ENCODE data around the gene SEZ6L. TPM values are rescaled to one million over a fixed set of nuclear protein-coding genes. Genes with fewer than 3 reads are reported as not detected.

The SEZ6L gene
- total RNA-seq, 1 donor from 2014 or later, result 2.3 TPM

DNA sequence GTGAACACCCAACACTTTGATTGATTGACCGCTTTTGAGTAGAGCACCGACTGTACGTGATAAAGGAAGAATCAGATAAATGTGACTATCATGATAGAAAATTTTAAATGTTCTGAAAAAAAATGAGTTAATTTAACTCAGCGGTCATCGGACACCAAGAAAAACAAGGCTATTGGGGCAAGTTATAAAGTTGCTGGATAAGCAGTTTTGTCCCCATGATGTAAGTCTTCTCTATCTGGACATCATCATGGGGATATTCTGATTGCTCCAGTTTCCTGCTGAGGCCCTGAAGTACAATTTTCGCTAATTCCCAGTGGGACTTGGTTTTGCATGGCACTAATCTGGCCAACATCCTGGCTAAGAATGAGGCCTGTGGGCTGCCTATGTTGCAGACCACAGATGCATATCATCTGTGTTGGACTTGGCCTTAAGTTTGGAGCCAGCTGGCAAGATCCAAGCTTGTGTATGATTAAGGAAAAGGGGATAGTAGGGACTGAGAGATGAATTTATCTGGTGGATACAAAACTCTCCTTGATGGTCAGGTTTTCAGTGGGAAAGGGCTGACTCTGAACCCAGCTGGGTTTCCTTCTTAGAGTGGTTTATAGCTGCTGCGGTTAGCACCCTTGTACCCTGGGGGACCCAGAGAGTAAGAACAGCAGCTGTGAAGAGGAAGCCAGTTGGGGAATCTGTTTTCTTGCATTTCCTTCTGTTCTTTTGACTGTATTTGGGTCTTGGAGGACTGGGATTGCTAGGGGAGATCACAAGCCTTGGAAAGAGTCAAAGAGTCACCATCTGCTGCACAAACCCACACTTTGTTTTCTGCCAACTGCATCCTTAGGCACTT, 118.3 kb downstream of the SEZ6L start:
- Histone ChIP-seq H3K4me2 (ENCODE audit: low read length) (no peak overlapping the region), H3K27me3 (ENCODE audit: insufficient read depth, low read length) (no peaks in the 10 kb centered on the region), H2AFZ (ENCODE audit: low read depth, low read length) (no peak overlapping the region), H3K4me3 (ENCODE audit: insufficient read depth, low read depth, low read length) (no peak overlapping the region), H3K9ac (ENCODE audit: low read length) (no peak overlapping the region), H3K36me3 (ENCODE audit: insufficient read depth, low read length) (no peaks in the 10 kb centered on the region), H3K27ac (ENCODE audit: low read depth, low read length) (no peak overlapping the region), H4K20me1 (ENCODE audit: insufficient read depth, low read length) (no peaks in the 10 kb centered on the region), H3K9me3 (ENCODE audit: insufficient read depth, low read depth, low read length) (no peaks in the 10 kb centered on the region), H3K4me1 (ENCODE audit: insufficient read depth, low read length) (no peaks in the 10 kb centered on the region), H3K79me2 (ENCODE audit: insufficient read depth, low read length) (no peaks in the 10 kb centered on the region)
- H3K36me3 Mint-ChIP-seq (ENCODE audit: low read depth, unreplicated experiment), result no peaks in the 10 kb centered on the region
- H3K4me3 Mint-ChIP-seq (ENCODE audit: unreplicated experiment), result no peak overlapping the region
- H3K27ac Mint-ChIP-seq (ENCODE audit: unreplicated experiment), result no peak overlapping the region
- TF ChIP-seq, protein P1, sequence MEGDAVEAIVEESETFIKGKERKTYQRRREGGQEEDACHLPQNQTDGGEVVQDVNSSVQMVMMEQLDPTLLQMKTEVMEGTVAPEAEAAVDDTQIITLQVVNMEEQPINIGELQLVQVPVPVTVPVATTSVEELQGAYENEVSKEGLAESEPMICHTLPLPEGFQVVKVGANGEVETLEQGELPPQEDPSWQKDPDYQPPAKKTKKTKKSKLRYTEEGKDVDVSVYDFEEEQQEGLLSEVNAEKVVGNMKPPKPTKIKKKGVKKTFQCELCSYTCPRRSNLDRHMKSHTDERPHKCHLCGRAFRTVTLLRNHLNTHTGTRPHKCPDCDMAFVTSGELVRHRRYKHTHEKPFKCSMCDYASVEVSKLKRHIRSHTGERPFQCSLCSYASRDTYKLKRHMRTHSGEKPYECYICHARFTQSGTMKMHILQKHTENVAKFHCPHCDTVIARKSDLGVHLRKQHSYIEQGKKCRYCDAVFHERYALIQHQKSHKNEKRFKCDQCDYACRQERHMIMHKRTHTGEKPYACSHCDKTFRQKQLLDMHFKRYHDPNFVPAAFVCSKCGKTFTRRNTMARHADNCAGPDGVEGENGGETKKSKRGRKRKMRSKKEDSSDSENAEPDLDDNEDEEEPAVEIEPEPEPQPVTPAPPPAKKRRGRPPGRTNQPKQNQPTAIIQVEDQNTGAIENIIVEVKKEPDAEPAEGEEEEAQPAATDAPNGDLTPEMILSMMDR (IDR thresholded peaks at IDR 0.05; ENCODE audit: insufficient read depth, low read depth, low read length), result no peak
- no peak for TF ChIP-seq EZH2 (IDR thresholded peaks at IDR 0.05; ENCODE audit: insufficient read depth, low read length)
- no peak for DNase-seq (ENCODE audit: low read depth)
- no peaks in the 10 kb centered on the region for H3K9me3 Mint-ChIP-seq (ENCODE audit: unreplicated experiment)
- peaks cover 17% of the 10 kb centered on the region for H3K27me3 Mint-ChIP-seq (ENCODE audit: low read depth, unreplicated experiment)
- H3K4me1 Mint-ChIP-seq (ENCODE audit: low read depth, unreplicated experiment), result peaks cover 6% of the 10 kb centered on the region
- FAIRE-seq, result no peak

DNA sequence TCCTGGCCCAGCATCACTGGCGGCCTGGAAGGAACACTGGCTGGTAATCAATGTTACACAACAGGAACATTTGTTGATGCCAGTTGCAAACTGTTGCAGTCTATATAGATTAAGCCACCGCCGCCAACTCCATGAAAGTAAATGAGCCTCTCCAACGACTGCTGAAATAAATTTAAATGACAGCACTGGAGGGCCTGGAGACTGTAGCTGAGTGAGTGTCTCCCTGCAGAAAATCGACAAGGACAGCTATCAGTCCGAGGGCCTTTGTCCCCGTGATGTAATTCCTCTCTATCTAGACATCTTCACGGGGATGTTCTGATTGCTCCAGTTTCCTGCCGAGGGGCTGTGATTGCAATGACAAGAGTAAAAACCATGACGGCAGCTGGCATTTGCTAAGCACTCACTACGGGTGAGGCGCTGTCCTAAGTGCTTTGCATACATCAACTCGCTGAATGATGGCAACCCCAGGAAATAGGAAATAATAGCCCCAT, 120.4 kb downstream of the SEZ6L start:
- no peak overlapping the region for H3K4me3 Mint-ChIP-seq (ENCODE audit: unreplicated experiment)
- Histone ChIP-seq H3K4me2 (ENCODE audit: low read length) (no peak overlapping the region), H3K79me2 (ENCODE audit: insufficient read depth, low read length) (no peaks in the 10 kb centered on the region), H3K4me1 (ENCODE audit: insufficient read depth, low read length) (no peaks in the 10 kb centered on the region), H3K9ac (ENCODE audit: low read length) (no peak overlapping the region), H2AFZ (ENCODE audit: low read depth, low read length) (no peak overlapping the region), H4K20me1 (ENCODE audit: insufficient read depth, low read length) (no peaks in the 10 kb centered on the region), H3K36me3 (ENCODE audit: insufficient read depth, low read length) (no peaks in the 10 kb centered on the region), H3K9me3 (ENCODE audit: insufficient read depth, low read depth, low read length) (no peaks in the 10 kb centered on the region), H3K4me3 (ENCODE audit: insufficient read depth, low read depth, low read length) (no peak overlapping the region), H3K27me3 (ENCODE audit: insufficient read depth, low read length) (peaks cover 4% of the 10 kb centered on the region), H3K27ac (ENCODE audit: low read depth, low read length) (no peak overlapping the region)
- no peaks in the 10 kb centered on the region for H3K36me3 Mint-ChIP-seq (ENCODE audit: low read depth, unreplicated experiment)
- H3K27ac Mint-ChIP-seq (ENCODE audit: unreplicated experiment), result no peak overlapping the region
- peaks cover 7% of the 10 kb centered on the region for H3K4me1 Mint-ChIP-seq (ENCODE audit: low read depth, unreplicated experiment)
- H3K27me3 Mint-ChIP-seq (ENCODE audit: low read depth, unreplicated experiment), result peaks cover 25% of the 10 kb centered on the region
- TF ChIP-seq EZH2 (IDR thresholded peaks at IDR 0.05; ENCODE audit: insufficient read depth, low read length), result no peak
- TF ChIP-seq, protein P1 (IDR thresholded peaks at IDR 0.05; ENCODE audit: insufficient read depth, low read depth, low read length), result no peak
- DNase-seq (ENCODE audit: low read depth) (no peak), FAIRE-seq (no peak)
- no peaks in the 10 kb centered on the region for H3K9me3 Mint-ChIP-seq (ENCODE audit: unreplicated experiment)
